PFSK-1 (cell line): Measurements from ENCODE around the gene LSS.

ENCODE experiments used
- FOXP2 ChIP-seq: optimal IDR thresholded peaks from 2 replicates; pipeline ENCODE3; 2011; ENCODE audit warnings: borderline replicate concordance, control low read depth, inconsistent platforms; ENCODE audit not compliant: insufficient read depth; ENCODE audit errors: extremely low read length, extremely low read depth
- POLR2AphosphoS5 ChIP-seq: IDR thresholded peaks from 2 replicates; pipeline ENCODE4 v1.6.1; 2012; ENCODE audit warnings: low read depth, mild to moderate bottlenecking, control low read depth, low read length, moderate library complexity
- SIN3A ChIP-seq: IDR thresholded peaks from 2 replicates; pipeline ENCODE4 v1.6.1; 2012; ENCODE audit warnings: mild to moderate bottlenecking, low read length, moderate library complexity, borderline replicate concordance; ENCODE audit not compliant: insufficient read depth
- TAF1 ChIP-seq: IDR thresholded peaks from 2 replicates; pipeline ENCODE4 v1.6.1; 2012; ENCODE audit warnings: low read length, control low read depth, borderline replicate concordance; ENCODE audit not compliant: insufficient read depth
- TF ChIP-seq, protein P1 (sequence below), 2 experiments: IDR thresholded peaks; 2 replicates each; pipeline versions ENCODE4 v1.6.1 to v1.8.0; 2011 to 2012; ENCODE audit warnings: low read depth in 2 of 2, low read length in 2 of 2, control low read depth in 1 of 2, inconsistent platforms in 1 of 2, mild to moderate bottlenecking in 1 of 2, moderate library complexity in 1 of 2; ENCODE audit not compliant: insufficient read depth in 1 of 2

DNA sequence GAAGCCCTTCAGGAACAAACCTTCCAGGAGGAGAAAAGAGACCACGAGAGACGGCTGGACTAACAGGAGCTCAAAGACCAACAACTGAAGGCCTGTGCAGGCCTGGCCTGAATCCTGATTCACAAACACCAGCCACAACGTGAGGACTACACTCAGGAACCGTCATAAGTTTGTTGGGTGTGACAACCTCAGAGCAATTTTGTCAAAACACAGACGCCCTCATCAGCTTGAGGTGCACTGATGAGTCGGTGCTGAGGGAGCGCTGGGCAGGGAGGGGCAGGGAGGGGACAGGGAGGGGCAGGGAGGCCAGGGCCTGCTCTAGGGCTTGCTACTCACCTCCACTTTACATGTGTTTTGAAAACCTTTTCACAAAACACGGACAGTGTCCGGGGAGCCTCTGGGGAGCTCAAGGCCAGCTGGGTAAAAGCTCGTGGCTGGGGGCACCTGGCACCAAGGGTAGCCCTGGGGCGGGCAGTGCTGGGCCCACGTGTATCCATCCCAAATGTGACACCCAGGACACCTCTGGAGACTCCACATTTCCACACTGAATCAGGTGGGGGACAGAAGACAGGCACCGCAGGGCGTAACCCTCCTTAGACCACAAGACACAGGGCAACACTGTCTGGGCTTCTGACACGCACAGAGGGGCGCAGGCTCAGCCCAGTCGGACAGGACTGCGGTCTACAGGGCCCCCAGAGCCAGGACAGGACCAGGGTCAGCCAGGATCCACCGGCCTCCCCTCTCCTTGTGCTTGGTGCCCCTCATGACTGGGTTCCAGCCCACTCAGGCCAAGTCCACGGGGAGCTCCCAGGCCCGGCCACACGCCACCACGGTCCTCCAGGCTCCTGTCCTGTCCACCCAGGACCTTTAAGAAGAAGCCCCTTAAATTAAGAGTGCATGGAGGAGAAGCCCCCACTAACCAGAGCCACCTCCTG lies 16.5 kb downstream of the LSS start:
- TF ChIP-seq, protein P1, sequence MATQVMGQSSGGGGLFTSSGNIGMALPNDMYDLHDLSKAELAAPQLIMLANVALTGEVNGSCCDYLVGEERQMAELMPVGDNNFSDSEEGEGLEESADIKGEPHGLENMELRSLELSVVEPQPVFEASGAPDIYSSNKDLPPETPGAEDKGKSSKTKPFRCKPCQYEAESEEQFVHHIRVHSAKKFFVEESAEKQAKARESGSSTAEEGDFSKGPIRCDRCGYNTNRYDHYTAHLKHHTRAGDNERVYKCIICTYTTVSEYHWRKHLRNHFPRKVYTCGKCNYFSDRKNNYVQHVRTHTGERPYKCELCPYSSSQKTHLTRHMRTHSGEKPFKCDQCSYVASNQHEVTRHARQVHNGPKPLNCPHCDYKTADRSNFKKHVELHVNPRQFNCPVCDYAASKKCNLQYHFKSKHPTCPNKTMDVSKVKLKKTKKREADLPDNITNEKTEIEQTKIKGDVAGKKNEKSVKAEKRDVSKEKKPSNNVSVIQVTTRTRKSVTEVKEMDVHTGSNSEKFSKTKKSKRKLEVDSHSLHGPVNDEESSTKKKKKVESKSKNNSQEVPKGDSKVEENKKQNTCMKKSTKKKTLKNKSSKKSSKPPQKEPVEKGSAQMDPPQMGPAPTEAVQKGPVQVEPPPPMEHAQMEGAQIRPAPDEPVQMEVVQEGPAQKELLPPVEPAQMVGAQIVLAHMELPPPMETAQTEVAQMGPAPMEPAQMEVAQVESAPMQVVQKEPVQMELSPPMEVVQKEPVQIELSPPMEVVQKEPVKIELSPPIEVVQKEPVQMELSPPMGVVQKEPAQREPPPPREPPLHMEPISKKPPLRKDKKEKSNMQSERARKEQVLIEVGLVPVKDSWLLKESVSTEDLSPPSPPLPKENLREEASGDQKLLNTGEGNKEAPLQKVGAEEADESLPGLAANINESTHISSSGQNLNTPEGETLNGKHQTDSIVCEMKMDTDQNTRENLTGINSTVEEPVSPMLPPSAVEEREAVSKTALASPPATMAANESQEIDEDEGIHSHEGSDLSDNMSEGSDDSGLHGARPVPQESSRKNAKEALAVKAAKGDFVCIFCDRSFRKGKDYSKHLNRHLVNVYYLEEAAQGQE (IDR thresholded peaks at IDR 0.05; ENCODE audit: insufficient read depth in 1 of 2, low read depth in 2 of 2, low read length in 2 of 2): no peak
- TF ChIP-seq POLR2AphosphoS5: no peak
- no peak for TF ChIP-seq FOXP2
- no peak for TF ChIP-seq TAF1
- TF ChIP-seq SIN3A: no peak
